Measurements from ENCODE around the gene ARFIP2. TPM values are rescaled to one million over a fixed set of nuclear protein-coding genes. Genes with fewer than 3 reads are reported as not detected.

The ARFIP2 gene
- total and polyA plus RNA-seq, 2 of the 8 experiments (the other 6 are each of a cell fraction or from before 2014, with no cell fraction given) = 48.3 to 48.7 TPM

- peaks cover 1 to 6% of the 10 kb centered on the region in 2 experiments for H4K20me1 ChIP-seq (replicated peaks in 1 of 2; ENCODE audit: control insufficient read depth in 1 of 2, insufficient read depth in 2 of 2, low read length in 2 of 2)
- peak overlapping the region; percentile 9 for H3K56ac ChIP-seq (replicated peaks; ENCODE audit: insufficient read length, low read depth, low read length)
- H4K8ac ChIP-seq (ENCODE audit: extremely low read depth, insufficient read depth, low read length) = peak overlapping the region; percentile 81; the same call in 1 of the 2 replicates
- POLR2A ChIA-PET (ENCODE audit: partially characterized antibody) = interaction anchor here (0.8 to 2.6 kb wide), 12 partner anchors 10 to 156 kb away, joined by 3 to 12 read pairs (median 4); partner anchors contain the start of genes APBB1, DNHD1 and HPX
- H2AFZ ChIP-seq (ENCODE audit: low read length) = peak overlapping the region; percentile 24; the same call in 1 of the 2 replicates
- H4K5ac ChIP-seq (ENCODE audit: insufficient read length, low read depth, low read length) = no peak overlapping the region
- H3K79me1 ChIP-seq (ENCODE audit: low read depth, low read length) = no peaks in the 10 kb centered on the region
- no peak overlapping the region for H2BK120ac ChIP-seq (replicated peaks; ENCODE audit: low read depth, low read length)
- WGBS, 2 experiments (ENCODE audit: extremely low coverage in 1 of 2, insufficient coverage in 1 of 2, insufficient read length in 1 of 2, insufficient replicate concordance in 2 of 2, low coverage in 1 of 2, low lambda C conversion rate in 2 of 2, missing lambda C conversion rate in 1 of 2) = 32% methylated on average over 7 of the region's 7 CpGs; no CpG with 5 or more reads in 1 of the 2 experiments
- no peak overlapping the region for H3K27ac ChIP-seq (ENCODE audit: low read depth, low read length)
- no peak overlapping the region for H3K4ac ChIP-seq (replicated peaks; ENCODE audit: insufficient read length, low read depth, low read length)
- H3K27me3 ChIP-seq (replicated peaks in 1 of 4; ENCODE audit: control insufficient read depth in 3 of 4, extremely low read depth in 1 of 4, insufficient read depth in 3 of 4, low read length in 3 of 4) = no peaks in the 10 kb centered on the region; a peak in 1 of 7 replicates
- no peak overlapping the region for H2BK20ac ChIP-seq (ENCODE audit: low read length)
- H2BK5ac ChIP-seq (ENCODE audit: low read depth, low read length) = peak overlapping the region; percentile 42; the same call in 1 of the 2 replicates
- no peak overlapping the region for H3K14ac ChIP-seq (ENCODE audit: insufficient read length)
- peaks cover 10% of the 10 kb centered on the region; the same call in 1 of the 2 replicates for H3K23me2 ChIP-seq (ENCODE audit: low read depth, low read length)
- H3K23ac ChIP-seq (ENCODE audit: insufficient read length) = no peak overlapping the region
- H3K4me3 ChIP-seq (ENCODE audit: extremely low read depth in 1 of 4, insufficient read depth in 2 of 4, low read depth in 3 of 4, low read length in 4 of 4) = peak overlapping the region; percentile 42 to 97 (median 53)
- H3K18ac ChIP-seq (ENCODE audit: extremely low read depth, low read length) = peak overlapping the region; percentile 56; the same call in 1 of the 2 replicates
- 0 out of 2 replicates have a peak overlapping the region, but pooled peaks have one; percentile 33 for H2BK15ac ChIP-seq (ENCODE audit: low read length)
- no peaks in the 10 kb centered on the region for H3K9me3 ChIP-seq (ENCODE audit: insufficient read depth in 2 of 2, low read depth in 1 of 2, low read length in 1 of 2)
- no peak overlapping the region for H2AK5ac ChIP-seq (ENCODE audit: low read depth, low read length)
- H3K4me1 ChIP-seq (replicated peaks in 1 of 4; ENCODE audit: control insufficient read depth in 3 of 4, insufficient read depth in 4 of 4, low read length in 3 of 4) = peaks cover 8 to 18% (median 12%) of the 10 kb centered on the region in 4 experiments
- H3K79me2 ChIP-seq (ENCODE audit: control insufficient read depth in 1 of 2, insufficient read depth in 2 of 2, low read length in 2 of 2) = no peaks in the 10 kb centered on the region
- no peak overlapping the region for H2BK12ac ChIP-seq (ENCODE audit: low read depth, low read length)
- no peak overlapping the region for H4K91ac ChIP-seq (replicated peaks; ENCODE audit: insufficient read length, low read length)
- CTCF ChIA-PET (ENCODE audit: partially characterized antibody) = interaction anchor here (0.8 to 7.0 kb wide), 12 partner anchors 23 to 173 kb away, joined by 3 to 69 read pairs (median 6); partner anchors contain the start of genes APBB1, DNHD1 and HPX
- peaks cover 13 to 31% (median 24%) of the 10 kb centered on the region in 4 experiments for H3K36me3 ChIP-seq (ENCODE audit: control insufficient read depth in 2 of 4, insufficient read depth in 4 of 4, low read length in 3 of 4)
- peak overlapping the region in 3 of 4 experiments; percentile 13 to 60 (median 57); a peak in 6 of 7 replicates for H3K9ac ChIP-seq (replicated peaks in 1 of 4; ENCODE audit: extremely low read depth in 1 of 4, low read depth in 3 of 4, low read length in 3 of 4)
- FAIRE-seq = no peak
- DNase-seq (ENCODE audit: low read depth in 1 of 2, low spot score in 2 of 2) = no peak
- H3K4me2 ChIP-seq (ENCODE audit: insufficient read depth in 1 of 2, low read depth in 2 of 2, low read length in 2 of 2) = peak overlapping the region; percentile 71 to 80
- TF ChIP-seq KDM4A (IDR thresholded peaks at IDR 0.05; ENCODE audit: low read depth, low read length, severe bottlenecking) (no peak), ZNF274 (IDR thresholded peaks at IDR 0.05; ENCODE audit: borderline replicate concordance, extremely low read depth, low read length) (no peak), CTCF (IDR thresholded peaks at IDR 0.05; ENCODE audit: control extremely low read depth in 1 of 3, insufficient read depth in 1 of 3, low read depth in 1 of 3, low read length in 3 of 3) (no peak), BACH1 (IDR thresholded peaks at IDR 0.05; ENCODE audit: low read length) (no peak), JUND (IDR thresholded peaks at IDR 0.05; ENCODE audit: low read length) (no peak), EZH2 (IDR thresholded peaks at IDR 0.05; ENCODE audit: low read depth, low read length, severe bottlenecking) (no peak), SP4 (IDR thresholded peaks at IDR 0.05; ENCODE audit: low read length) (no peak), E2F6 (IDR thresholded peaks at IDR 0.05) (no peak), JUN (IDR thresholded peaks at IDR 0.05; ENCODE audit: low read depth, low read length) (no peak), CBX8 (IDR thresholded peaks at IDR 0.05; ENCODE audit: borderline replicate concordance, low read depth, low read length) (no peak)
These were observed 6.7 kb downstream of the ARFIP2 start for GRCh38 chr11:6474413-6474792.
